NAMALWA (cell line): ENCODE data around the gene MLNR.

Source experiments
- DNase-seq: peaks from one replicate; pipeline ENCODE4 v3.0.0-alpha.2; 2015; ENCODE audit warnings: low spot score

Gene MLNR

DNA sequence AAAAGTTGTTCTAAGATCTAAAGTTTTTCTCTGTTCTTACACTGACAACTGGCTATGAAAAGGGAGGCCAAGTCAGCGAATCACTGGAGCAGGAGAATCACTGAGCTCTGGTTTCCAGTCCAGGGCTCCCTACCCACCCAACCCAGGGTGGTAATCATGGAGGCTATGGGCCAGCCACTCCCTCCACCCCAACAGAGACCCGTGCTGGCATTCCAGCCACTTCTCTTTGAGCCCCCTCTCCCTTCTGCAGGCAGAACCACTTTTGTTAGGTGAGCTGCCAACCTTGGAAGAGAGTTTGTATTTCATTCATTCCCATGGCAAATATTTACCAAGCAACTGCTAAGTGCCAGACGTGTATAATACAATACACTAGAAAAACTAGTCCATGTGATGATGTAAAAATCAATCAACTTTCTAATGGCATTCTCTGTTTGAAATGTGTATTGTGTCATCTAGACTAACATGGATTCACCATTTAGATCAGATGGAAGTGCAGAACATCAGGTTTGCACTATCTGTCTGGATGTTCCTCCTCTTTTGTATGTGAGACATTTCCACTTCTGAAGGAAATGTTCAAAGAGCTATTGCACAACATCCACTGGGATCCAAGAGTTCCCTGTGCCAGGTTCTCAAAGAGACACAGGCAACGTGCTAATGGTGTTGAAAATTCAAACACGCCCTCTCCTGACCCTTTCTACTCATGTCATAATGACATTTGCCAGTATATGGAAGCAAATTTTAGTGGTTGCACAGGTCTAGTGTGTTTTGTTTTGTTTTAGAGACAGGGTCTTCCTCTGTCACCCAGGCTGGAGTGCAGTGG, 5.3 kb downstream of the MLNR start:
- no peak for DNase-seq

DNA sequence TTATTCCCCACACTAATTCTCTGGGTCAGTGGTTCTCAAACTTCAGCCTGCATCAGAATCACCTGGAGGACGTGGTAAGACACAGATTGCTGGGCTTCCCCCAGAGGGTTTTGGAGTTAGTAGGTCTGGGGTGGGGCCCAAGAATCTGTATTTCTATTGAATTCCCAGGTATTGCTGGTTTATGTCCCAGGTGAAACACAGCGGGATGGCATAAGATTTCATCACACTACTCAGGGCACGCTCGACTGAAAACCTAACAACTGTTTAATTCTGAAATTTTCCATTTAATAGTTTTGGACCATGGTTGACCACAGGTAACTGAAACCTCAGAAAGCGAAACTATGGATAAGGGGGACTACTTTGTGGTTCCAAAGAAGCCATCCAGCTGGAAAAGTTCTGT, 6.5 kb downstream of the MLNR start:
- DNase-seq = no peak

DNA sequence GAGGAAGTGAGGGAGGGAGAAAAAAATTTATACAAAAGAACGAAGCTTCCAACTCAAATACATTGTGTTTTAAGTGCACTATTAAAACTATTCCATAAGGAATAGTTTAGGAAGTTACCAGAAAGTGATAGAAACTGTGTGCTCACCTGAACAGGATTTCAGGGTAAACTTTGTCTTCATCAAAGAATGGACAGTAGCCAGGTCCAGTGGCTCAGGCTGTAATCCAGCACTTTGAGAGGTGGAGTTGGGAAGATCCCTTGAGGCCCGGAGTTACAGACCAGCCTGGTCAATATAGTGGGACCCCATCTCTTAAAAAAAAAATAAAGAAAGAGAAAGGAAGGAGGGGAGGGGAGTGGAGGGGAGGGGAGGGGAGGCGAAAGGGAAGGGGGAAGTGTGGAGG, 14.6 kb downstream of the MLNR start:
- no peak for DNase-seq

DNA sequence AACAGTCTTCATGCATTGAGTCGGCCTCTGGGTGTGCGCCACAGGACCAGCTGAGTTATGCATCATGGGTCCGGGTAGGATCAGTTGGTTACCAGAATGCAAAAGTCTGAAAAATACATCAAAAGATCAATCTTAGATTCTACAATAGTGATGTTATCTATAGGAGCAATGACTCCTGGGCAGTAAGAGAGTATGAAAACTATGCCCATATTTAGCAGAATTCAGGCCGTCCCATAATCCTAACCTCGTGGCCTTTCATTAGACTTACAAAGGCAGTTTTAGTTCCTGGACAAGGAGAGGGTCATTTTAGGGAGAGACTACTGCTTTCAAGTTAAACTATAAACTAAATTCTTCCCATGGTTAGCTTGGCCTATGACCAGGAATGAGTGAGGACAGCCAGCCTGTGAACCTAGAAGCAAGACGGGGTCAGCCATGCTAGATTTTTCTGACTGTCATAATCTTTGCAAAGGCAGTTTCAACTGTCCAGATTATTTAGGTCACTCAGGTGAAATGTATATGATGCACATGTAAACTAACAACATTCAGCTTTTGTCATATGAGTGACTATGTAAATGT, 15.8 kb downstream of the MLNR start:
- no peak for DNase-seq

DNA sequence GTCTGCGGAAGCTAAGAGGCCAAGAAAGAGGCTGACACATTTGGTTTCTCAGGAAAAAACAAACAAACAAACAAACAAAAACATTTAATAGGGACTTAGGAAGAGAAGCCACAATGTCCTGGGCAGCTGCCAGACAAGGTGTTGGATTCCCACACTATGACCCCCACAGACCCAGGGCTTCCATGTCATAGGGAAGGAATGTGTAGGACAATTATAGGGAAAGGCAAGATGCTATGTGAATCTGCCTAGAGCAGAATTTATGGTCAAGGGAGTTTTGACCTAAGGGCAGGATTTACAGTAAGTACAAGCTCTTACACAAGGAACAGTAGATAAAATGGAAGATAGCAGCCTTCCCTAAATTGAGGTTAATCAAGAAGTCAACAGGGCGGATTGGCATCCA, 18.5 kb downstream of the MLNR start:
- DNase-seq = no peak

DNA sequence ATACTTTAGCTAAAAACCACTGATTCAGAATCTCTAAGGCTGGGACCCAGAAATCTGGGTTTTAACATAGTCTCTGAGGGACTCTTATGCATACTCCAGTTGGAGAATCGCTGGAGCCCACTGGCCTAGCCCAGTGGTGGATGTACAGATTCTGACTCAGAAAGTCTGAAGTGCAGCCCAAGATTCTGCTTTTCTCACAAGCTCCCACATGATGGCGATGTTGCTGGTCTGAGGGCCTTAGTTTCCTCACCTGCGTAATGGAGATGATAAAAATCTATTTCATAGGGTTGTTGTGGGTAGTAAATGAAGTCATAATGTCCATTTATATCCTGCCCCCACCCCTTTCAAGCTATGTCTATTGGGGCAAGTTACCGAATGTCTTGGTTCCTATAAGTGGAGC, 19.9 kb downstream of the MLNR start:
- peak; percentile 74 for DNase-seq

DNA sequence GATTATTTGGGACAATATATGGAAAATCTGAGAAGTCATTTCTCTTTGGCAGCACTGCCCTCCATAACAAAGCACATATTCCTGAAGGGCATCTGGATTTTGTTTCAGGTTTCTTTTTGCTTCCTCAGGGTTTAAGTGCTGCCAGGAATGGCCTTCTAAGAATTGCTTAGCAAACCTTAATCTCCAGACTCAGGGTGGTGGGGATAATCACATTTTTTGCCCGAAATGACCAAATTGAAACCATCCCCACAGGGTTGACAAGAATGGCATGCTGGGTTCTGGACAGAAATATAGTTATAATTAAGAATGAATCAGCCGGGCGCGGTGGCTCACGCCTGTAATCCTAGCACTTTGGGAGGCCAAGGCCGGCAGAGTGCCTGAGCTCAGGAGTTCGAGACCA, 21.2 kb downstream of the MLNR start:
- no peak for DNase-seq

DNA sequence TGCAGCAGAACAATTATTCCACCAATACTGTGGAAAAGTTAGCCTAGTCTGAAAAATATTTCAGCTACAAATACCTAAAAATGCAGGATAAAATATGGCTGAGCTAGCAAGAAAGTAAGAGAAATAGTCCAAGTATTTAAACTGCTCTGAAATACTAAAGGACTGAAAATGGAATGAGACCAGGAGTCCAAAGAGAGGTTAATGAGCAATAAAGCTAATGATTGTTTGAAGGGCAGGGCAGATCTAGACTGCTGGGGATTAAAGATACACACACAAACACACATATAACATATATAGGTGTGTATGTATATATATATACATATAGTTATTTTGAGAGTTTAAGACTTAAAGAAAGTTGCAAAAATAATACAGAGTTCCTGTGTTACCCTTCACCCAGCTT, 25.0 kb downstream of the MLNR start:
- no peak for DNase-seq

DNA sequence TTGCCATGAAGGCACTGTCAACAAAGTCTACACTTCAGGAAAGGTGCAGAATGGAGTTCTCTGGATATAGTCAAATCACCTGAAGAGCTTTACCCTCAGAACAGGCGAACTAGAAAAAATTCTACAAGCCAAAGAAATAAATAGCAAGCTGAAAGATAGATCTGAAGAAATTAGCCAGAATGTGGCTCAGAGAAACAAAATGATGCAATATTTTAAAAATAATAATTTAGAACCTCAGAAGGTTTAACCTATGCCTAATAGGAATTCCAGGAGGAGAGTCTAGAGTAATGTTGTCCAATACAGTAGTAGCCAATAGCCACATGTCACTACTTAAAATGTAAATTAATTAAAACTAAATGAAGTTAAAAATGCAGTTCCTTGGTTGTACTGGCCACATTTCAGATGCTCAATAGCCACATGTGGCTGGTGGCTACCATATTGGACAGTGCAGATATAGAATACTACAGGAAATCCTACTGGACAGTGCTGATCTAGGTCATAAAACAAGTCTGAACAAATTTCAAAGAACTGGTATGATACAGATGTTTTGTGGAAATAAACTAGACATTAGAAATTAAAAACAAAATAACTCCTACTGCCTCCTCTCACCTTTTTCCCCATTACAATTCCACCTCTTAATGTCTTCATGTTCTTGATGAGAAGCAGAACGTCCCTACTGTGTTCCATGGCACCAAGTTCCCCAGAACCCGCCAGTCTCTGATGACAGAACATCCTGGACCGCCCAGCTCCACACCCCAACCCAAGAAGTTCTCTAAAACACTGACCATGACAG, 26.9 kb downstream of the MLNR start:
- DNase-seq = no peak

DNA sequence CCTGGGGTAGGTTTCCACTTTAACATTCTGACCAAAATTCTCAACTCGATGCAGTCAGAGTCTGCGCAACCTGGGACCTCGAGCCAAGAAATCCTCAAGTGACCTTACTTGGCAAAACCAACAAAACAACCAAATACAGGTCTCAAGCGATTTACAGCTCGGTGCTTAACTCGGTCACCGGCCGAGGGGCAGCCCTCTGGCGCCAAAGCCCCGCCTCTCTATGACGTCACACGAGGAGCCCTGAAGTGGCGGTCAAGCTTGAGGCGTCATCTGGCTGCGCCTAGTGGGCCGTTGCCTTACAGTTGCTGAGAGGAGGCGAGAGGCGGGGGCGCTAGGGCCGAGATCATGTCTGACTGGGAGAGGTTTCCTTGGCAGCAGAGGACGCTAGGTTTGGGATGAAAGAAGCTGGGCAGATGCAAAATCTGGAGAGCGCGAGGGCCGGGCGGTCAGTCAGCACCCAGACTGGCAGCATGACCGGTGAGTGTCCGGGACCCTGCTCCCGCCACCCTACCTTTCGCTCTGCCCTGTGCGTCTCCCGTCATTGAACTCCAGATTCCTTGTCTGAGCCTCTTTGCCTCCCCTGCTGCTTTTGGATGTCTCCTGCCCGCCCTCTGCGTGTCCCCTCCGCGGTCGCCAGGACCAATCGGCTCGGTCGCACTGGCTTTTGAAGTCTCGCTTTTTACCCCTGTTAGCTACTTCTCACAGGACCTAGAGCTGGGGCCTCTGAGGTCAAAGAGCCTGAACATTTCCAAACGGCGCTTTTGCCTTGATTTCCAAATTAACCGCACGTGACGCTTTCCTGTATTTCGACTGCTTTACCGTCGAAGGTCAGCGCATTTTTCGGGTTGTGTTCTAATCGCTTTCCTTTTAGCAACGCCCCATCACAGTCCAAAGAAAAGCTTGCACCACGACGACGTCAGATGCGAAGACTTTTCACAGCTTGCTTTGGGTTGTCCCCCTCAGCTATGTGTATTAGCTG, 27.8 kb downstream of the MLNR start, which contains the start of gene CDADC1:
TSS of gene CDADC1 (plus strand) at position 283 of the 979 bp plus-strand sequence. CDS start at position 396, 113 bp downstream.
- DNase-seq = peak; percentile 97

DNA sequence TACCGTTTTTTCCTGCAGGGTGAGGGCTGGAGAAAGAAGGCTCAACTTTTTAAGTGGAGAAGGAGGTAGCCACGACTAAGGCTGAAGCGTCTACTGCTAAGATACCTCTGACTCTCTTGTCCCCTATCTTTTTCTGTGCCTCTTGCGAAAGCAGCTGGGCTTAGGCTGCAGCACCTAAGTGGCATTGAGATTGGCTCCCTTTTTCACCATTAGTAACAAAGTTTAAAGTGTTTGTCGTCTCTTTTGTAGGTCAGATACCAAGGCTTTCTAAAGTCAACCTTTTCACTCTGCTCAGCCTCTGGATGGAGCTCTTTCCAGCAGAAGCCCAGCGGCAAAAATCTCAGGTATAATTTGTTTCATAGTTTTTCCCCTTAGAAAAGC, 28.5 kb downstream of the MLNR start:
- peak; percentile 58 for DNase-seq

DNA sequence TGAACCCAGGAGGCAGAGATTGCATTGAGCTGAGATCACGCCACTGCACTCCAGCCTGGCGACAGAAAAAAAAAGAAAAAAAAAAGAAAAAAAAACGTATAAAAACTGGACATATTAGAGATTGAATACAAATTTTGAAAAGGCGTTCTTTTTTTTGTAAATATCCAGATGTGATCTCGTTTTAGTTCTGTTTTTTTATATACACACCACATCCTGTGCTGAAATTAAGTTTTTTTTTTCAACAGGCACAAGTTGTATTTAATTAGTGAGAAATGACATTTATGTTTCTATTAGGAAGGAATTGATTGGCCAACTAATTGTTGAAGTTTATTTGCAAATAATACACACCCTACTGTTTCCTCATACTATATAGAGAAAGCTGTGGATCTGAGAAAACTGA, 31.2 kb downstream of the MLNR start:
- DNase-seq = no peak

DNA sequence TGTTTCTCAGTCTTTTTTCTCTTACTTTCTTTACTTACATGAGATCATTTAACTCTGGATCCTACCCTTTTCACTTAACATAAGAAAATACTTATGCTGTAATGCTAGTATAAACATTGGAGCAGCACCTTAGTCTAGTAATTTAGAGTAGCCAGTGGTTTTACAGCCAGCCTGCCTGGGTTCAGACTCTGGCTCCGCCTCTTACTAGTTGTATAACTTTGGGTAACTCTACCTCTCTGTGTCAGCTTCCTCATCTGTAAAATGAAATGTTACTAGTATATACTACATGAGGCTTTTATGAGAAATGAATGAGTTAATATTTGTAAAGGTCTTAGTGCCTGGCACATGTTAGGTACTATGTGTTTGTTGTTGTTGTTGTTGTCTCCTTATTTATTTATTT, 33.2 kb downstream of the MLNR start:
- no peak for DNase-seq

DNA sequence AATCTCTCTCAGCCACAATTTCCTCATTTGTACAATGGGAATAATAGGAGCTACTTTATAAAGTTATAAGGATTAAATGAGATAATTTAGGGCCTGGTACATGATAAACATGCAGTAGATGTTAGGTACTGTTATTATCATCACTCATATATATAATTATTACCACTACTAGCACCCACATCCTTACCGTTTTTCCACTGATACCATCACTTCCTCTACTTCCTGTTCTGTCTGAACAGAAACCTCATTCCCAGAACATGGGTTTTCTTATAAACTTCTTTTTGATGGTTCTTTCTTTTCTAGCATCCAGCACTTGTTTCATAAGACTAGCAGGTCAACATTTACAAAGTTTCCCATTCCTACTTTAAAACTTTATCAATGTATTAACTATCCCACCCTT, 33.9 kb downstream of the MLNR start:
- DNase-seq = no peak

DNA sequence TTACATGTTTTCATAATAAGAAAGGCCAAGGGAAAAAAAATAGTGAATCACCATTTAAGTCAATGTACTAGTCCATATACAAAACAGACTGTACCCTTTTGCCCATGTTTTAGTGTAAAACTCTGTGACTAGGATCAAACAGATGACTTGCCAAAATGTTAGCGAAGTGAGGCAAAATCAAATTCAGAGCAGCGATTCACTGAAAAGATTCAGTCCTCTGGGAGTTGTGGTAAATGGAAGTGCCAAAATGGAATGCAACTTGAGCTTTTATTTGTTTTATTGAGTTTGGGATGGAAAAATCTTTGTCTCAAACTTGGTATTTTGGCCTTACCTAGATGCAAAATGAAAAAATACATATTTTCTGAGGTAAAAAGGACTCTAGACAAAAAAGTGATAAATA, 36.7 kb downstream of the MLNR start:
- DNase-seq = no peak

DNA sequence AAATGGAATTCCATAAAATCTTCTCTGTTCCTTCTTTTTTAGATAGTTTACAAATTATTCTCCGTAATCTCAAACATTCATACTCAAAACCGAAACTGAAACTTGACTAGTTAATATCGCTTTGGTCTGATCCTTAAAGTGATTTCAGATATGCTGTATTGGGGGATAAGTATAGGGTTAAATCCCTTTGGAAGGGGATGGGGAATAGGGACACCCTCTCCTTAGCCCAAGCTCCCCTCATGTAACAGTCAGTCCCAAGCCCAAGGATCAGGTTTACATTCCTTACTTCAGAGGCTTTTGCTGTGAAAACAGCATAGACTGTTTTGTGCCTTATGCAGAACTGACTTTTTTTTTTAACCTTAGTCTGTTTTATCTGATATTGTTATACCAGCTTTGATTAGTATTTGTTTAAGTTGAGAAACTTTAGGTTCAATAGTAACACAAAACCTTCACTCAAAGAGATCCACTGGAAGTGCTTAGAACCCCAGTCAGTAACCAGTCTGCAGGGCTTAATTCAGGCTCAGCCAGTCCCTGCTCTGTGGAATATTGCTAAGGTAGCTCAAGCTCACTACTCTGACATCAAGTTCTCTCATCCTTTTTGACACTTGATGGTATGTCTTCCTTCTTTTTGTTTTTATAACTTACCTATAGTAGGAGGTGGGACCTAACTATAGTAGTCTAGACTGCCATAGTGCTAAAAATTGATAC, 38.1 kb downstream of the MLNR start:
- DNase-seq = no peak

DNA sequence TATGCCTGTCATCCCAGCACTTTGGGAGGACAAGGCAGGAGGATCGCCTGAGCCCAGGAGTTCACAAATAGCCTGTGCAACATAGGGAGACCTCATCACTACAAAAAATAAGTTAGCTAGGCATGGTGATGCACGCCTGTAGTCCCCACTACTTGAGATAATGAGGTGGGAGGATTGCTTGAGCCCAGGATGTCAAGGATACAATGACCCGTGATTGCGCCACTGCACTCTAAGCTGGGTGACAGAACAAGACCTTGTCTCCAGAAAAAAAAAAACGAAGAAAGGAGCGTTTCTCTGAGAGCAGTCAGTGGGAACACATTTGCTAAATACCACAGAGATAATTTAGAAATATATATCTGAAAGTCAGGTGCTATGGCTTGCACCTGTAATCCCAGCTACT, 39.4 kb downstream of the MLNR start:
- no peak for DNase-seq

DNA sequence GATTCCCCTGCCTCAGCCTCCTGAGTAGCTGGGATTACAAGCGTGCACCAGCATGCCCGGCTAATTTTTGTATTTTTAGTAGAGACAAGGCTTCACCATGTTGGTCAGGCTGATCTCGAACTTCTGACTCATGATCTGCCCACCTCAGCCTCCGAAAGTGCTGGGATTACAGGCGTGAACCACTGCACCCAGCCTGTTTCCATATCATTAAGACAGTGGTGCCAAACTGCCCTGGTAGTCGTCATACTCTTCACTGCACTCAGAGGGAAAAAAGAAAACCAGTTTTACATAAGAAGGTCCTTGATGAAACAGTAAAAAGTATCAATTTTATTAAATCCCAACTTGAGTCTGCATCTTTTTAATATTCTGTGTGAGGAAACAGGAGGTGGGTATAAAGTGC, 42.5 kb downstream of the MLNR start:
- DNase-seq = no peak

DNA sequence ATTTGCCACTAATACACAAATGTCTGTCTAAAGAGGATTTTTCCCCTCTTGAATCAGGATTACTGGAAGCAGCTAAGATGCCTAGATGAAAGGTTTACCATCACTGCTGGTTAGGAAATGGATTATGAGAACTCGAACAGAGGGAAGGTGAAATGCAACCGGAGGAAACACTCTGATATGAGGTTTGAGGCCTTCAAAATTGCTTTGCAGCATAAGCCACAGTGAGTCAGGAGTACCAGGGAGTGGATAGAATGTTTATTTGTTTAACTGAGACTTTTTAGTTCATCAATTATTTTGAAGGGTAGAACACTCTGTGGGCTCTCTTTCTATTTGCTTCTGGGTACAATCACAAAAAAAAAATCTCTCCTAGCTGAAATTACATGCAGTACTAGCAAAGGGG, 45.7 kb downstream of the MLNR start:
- DNase-seq = no peak

DNA sequence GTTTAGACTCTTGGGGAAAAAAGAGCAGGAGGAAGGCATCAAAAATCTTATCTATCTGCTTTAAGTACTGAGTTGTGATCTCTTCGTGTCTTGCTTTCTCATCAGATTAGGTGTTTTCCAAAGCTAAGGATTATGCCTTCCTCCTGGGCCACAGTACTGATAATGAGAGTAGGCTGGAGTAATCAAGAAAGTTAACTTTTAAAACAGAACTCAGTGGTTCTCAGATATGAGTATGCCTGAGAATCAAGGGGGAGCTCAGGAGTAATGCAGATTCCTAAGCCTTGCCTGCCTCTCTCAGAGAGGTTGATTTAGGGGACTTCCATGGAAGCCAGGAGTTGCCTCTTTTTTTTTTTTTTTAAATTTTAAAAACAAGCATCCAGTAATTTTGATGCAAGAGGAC, 51.1 kb downstream of the MLNR start:
- no peak for DNase-seq
